SIG-M5 treated with dmso at 0.1 percent for 504 hours (cell line): ENCODE data around the gene GNPDA1.

Experiments
- DNase-seq: peaks from one replicate; lab custom pipeline; 2025; ENCODE audit not compliant: unreplicated experiment; lab: John Stamatoyannopoulos, UW

The GNPDA1 gene

GRCh38 chr5:141995656-141996055, 17.2 kb downstream of the GNPDA1 start:
- no peak for DNase-seq

GRCh38 chr5:141994511-141995136, 18.2 kb downstream of the GNPDA1 start:
- no peak for DNase-seq

GRCh38 chr5:141992349-141992963, 20.4 kb downstream of the GNPDA1 start:
- peak; percentile 64 for DNase-seq

DNA sequence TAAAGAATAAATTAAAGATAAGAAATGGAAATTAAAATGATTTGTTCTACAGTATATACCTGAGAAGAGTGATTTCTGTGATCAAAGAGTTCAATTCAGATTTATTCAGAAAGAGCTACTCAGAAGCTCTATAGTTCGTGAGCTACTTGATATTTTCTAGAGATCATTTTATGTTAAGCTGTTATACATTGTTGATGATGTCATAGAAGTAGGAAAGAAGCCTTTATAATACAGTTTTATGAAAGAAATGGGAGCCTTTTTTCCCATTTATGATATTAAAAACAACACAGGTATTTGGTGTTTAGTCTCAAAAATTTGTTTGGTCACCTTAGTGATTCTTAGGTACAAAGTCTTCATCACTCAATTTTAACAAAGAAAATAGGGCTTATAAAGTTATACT, 23.1 kb downstream of the GNPDA1 start:
- no peak for DNase-seq

DNA sequence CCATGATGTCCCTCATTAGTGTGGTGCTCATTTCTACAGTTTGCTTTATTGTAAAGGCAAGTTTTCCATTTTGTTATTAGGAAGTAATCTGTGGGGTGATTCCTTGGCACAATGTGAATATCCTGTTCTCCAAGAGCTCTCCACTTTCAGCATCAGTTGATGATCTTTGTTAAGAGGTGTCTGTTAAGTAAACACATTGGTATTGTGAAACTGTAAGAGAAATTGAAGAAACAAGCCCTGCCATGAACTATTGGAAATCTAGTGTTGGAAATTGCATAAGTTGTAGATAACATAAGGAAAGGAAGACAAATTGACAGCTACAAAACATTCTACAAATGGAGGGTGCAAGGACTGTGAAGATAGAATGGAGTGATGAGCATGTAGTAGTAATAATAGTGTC, 26.8 kb downstream of the GNPDA1 start:
- DNase-seq: no peak

DNA sequence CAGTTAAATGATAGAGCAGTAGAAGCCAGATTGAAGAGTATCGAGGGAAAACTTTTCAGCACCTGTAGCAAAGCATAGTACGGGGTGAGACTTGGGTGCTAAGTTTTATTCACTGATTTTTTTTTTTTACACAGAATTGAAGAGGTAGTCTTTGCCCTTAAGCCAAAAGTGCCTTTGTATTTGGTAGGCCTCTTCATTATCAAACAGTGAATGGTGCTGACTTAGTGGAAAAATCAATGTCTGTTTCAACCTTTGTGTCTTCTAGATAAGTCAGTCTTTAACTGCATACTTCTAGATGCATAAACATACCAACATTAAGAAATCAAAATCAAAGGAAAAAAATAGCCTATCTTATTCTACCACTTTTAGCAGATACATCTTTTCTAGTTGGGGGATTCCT, 30.2 kb downstream of the GNPDA1 start:
- no peak for DNase-seq

- DNase-seq: no peak
These were observed 34.4 kb downstream of the GNPDA1 start for GRCh38 chr5:141978389-141978788.

DNA sequence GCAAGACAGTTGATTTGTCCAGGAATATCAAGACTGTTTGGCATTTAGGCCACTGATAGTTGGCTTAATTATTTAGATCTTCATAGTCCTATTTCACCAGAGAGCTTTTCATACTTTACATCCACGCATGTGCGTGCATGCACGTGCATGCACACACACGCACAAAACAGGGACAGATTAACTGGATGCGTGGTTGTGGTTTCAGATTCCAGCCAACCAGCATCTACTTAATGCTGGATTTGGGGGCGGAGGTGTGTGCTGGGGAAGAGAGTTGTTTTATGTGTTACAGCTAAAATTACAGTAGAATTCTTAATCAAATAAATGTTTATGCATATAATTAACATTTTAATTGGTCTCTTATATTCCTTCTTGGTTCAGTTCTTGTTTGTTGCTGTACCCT, 36.7 kb downstream of the GNPDA1 start:
- no peak for DNase-seq

DNA sequence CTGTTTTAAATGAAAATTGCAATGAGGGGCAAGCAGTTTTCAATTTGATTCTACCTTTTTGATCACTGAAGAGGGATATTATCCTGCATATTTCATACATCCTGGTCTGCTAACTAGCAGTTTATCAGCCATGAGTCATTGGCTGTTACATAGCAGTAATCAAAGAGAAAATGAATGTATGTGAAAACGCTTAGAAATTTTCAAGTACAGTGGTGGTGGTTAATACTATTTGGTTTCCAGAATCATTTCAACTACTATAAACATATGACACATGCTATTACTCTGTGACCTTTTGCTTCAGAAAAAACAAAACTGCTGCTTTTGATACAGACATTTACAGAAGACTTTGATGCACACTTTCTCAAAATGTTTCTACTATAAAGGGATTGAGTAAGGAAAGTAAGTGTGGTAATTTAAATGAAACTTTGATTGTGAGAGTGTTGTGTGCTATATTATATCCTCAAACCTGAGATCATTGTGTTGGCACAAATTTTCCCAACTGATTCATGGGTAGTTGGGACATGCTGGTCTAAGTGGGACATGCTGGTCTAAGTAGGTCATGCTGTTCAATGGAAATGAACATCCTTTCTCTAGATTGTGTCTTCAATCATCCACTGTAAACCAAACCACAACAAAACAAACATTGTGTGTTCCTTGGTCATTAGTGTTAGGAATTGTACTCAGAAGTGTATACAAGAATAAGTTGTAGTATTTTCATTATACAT, 38.8 kb downstream of the GNPDA1 start:
- DNase-seq: no peak

GRCh38 chr5:141969783-141970771, 42.8 kb downstream of the GNPDA1 start:
- peak; percentile 81 for DNase-seq

- peak; percentile 95 for DNase-seq
These were observed 43.8 kb downstream of the GNPDA1 start, which contains the start of gene RNF14 for GRCh38 chr5:141968914-141969608. TSS of gene RNF14 (plus strand) at chr5:141969105. CDS start at chr5:141973589, 4,484 bp downstream.

- DNase-seq: no peak
These were observed 45.9 kb downstream of the GNPDA1 start for GRCh38 chr5:141966963-141967333.

DNA sequence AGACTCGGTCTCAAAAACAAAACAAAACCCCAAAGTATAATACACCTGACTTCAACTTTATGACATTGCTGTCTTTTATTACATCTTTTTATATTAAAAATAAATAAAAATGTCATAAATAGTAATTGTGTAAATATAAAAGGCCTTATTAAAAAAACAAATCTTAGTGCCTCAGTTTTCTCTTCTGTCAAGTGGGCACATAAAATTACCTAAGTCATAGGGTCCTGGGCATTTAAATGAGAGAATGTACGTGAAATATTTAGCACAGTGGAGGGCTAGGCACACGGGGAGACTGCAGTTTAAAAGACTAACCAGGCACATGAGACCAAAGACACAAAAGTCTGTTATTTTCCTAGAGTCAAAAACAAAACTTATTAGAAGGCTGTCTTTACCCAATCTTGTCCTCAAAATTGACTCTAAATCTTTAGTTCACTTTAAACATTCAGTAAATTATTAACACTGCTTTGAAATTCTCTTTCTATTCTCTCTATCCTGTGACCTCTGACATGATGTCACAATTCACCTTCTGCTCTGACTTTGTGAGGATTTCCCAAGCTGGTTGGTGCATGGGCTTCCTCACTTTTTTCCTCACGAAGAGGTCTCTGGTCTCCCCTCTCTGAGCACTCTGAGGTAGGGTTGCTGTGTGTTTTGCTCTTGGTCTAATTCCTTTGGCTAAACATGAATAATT, 46.4 kb downstream of the GNPDA1 start:
- no peak for DNase-seq

DNA sequence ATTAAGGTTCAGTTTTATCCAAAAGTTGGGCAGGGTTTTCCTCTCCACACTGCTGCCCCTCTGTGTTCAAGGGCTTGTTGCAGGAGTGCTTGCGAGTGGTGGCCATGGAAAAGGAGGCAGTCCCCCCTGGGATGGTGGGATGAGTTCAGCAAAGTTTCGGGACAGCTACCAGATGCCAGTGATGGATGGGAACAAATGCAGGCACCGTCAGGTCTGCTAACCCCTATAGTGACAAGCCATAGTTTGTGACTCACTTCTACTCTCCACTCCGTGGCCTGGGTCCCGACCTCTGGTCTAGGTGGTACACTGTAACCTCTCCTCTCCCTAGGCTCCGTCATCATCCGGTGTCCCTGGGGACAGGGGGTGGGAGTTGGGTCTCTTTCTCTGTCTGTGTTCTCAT, 47.8 kb downstream of the GNPDA1 start:
- no peak for DNase-seq

GRCh38 chr5:141963701-141964100, 49.1 kb downstream of the GNPDA1 start:
- DNase-seq: no peak

DNA sequence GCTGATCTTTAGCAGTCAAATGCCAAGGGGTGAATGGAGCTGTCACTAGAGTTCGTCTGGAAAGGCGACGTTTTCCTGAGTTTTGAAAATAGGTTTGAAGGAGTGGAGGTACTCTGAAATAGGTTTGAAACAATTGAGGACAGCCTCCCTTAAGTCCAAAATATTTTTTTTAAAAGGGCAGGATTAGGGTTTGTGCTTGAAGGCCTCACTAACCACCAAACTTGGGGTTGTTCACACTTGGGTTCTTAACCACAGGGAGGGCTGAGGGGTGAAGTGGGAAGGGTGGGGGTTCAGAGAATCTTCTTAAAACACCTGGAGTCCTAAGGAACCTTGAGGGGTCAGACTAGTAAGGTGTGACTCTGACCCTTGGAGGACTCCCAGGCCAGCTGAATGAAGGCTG, 51.4 kb downstream of the GNPDA1 start:
- no peak for DNase-seq

DNA sequence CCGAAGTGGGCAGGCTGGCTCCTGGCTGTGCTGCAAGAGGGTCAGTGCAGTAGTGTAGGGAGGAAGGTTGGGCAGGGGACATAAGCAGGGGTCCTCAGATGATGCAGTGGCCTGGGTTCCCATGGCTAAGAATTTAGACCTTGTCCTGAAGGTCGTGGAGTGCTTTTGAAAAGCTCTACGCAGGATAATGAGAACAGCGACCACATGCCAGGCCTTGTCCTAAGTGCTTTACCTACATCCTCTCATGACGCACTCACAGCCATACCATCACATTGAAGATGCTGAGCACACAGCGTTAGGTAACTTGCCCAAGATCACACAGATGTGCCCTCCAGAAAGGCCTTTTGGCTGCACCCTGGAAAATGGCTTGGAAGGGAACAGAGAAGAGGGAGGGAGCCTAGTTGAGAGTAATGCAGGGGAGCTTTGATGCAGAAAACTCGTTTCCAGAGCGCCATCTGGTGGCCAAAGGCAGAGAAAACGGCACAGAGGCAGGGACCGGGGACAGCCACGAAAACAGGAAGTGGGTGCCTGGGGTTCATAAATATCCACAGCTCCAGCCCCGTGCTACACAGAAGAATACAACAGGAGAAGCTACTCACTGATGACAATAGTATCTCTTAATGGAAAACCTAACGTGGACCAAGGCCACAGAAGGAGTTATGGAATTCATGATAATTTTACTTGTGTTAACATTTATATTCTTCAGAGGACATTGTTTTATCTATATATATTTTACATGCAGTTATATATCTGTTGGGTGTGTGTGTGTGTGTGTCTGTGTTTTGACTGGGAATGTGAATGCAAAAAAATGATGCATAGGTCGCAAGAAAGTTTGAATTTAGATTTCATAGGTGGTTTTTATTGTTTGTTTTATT, 52.1 kb downstream of the GNPDA1 start:
- DNase-seq: peak; percentile 95

DNA sequence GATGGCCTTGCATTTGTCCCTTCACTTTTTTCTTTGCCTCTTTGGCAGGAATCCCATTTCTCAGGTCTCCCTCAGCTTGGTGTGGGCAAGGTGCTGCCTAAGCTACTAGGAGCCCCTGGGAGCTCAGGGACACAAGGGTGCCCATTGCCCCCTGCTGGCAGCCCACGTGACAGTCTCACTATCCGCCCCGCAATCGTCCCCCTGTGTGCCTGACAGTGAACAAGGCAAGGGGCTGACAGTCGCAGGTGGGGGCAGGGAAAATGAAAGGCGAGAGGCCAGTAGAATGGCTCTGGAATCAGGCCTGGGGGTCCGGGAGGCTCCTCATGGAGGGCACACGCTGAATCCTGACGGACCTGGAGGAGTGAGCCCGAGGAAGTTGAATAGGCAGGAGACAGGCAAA, 52.8 kb downstream of the GNPDA1 start:
- DNase-seq: no peak

DNA sequence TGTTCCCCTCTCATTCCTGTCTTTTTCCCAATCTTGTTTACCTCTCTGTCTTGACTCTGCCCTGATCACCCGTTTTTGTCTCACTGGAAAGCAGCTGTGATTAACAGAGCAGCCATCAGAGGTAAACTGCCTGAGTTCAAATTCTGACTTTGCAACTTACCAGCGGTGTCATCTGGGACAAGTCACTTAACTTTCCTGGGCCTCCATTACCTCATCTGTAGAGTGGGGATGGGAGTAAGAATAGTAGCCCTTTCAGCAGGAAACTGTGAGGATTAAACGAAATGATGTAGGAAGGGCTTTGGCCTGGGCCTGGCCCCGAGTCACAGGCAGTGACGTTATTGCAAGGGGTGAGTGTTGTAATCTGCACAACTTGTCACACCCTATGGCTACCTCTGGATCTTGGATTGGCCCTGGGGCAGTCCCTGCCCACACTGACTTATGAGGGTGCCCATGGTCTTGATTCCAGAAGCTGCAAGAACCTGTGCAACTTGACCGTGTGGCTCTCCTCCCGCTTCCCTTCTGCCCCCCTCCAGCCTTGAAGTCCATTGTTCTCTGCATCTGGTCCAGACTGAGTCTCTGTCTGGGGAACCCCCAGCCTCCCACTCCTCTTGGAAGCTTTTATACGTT, 54.2 kb downstream of the GNPDA1 start:
- peak; percentile 40 for DNase-seq
